Endodermal cell (in vitro differentiated cells): ENCODE measurements around the gene TRIM9. TPM values are rescaled to one million over a fixed set of nuclear protein-coding genes. Genes with fewer than 3 reads are reported as not detected.

Source experiments
- DNase-seq: peaks from one replicate; pipeline ENCODE4 v3.0.0-alpha.2; 2017
- H3K27ac ChIP-seq: 2 replicates; pipeline ENCODE4 v1.5.1; 2013; ENCODE audit warnings: mild to moderate bottlenecking, low read depth, low read length, moderate library complexity
- H3K27me3 ChIP-seq: 2 replicates; pipeline ENCODE4 v1.6.1; 2013; ENCODE audit warnings: mild to moderate bottlenecking, low read length, moderate library complexity; ENCODE audit not compliant: insufficient read depth, control insufficient read depth, poor library complexity, severe bottlenecking
- H3K36me3 ChIP-seq: 2 replicates; pipeline ENCODE4 v1.7.0; 2013; ENCODE audit warnings: mild to moderate bottlenecking, low read length, moderate library complexity; ENCODE audit not compliant: control insufficient read depth, insufficient read depth
- H3K4me1 ChIP-seq: one replicate; pipeline ENCODE4 v1.7.0; 2013; ENCODE audit warnings: low read length; ENCODE audit not compliant: control insufficient read depth, insufficient read depth
- H3K4me3 ChIP-seq: 2 replicates; pipeline ENCODE4 v1.5.1; 2013; ENCODE audit warnings: mild to moderate bottlenecking, low read length, moderate library complexity
- H3K9ac ChIP-seq: 2 replicates; pipeline ENCODE4 v1.6.1; 2013; ENCODE audit warnings: mild to moderate bottlenecking, low read length, moderate library complexity; ENCODE audit not compliant: poor library complexity, severe bottlenecking; ENCODE audit errors: extremely low read depth
- H3K9me3 ChIP-seq: 2 replicates; pipeline ENCODE4 v1.6.1; 2013; ENCODE audit warnings: mild to moderate bottlenecking, low read length, moderate library complexity; ENCODE audit not compliant: control insufficient read depth
- H3K27ac Mint-ChIP-seq: 2 replicates; pipeline ENCODE4 v1.8.0; 2020; ENCODE audit warnings: mixed read lengths
- H3K27me3 Mint-ChIP-seq: 2 replicates; pipeline ENCODE4 v1.8.0; 2021; ENCODE audit warnings: mild to moderate bottlenecking, mixed read lengths; ENCODE audit not compliant: insufficient read depth
- H3K36me3 Mint-ChIP-seq: 2 replicates; pipeline ENCODE4 v1.8.0; 2020; ENCODE audit warnings: low read depth, mixed read lengths
- H3K4me1 Mint-ChIP-seq: 2 replicates; pipeline ENCODE4 v1.8.0; 2020; ENCODE audit warnings: mixed read lengths
- H3K4me3 Mint-ChIP-seq: 2 replicates; pipeline ENCODE4 v1.8.0; 2020; ENCODE audit warnings: mild to moderate bottlenecking, moderate library complexity, mixed read lengths
- H3K9me3 Mint-ChIP-seq: 2 replicates; pipeline ENCODE4 v1.8.0; 2020; ENCODE audit warnings: mild to moderate bottlenecking, mixed read lengths
- CTCF ChIP-seq: fragments of 200-600 bp; sonication (generic); conservative IDR thresholded peaks from 2 replicates; pipeline ENCODE4 v1.5.0; 2021; ENCODE audit warnings: antibody characterized with exemption, mild to moderate bottlenecking
- WGBS, 2 experiments: methylation state at CpG; one replicate each; pipeline versions ENCODE4 v1.1.5 to v1.1.7; 2013; ENCODE audit warnings: missing lambda C conversion rate in 2 of 2, mixed read lengths in 1 of 2; ENCODE audit not compliant: insufficient coverage in 1 of 2, insufficient read length in 1 of 2; 5-methylcytosine and 5-hydroxymethylcytosine counted together
- total RNA-seq, 2 donors: library from RNA; stranded (reverse); fragmentation: NEBNext Ultra II Directional in 1 of 2; extraction: Animal tissue kit (Norgen Biotek cat#: 25700) in 1 of 2; gene quantifications; 2 replicates in 1 of 2; 3 replicates in 1 of 2; pipeline ENCODE4 v1.2.1, GENCODE V29; 2021

TRIM9 gene
- total RNA-seq, 2 donors from 2014 or later, result 0.81 to 0.82 TPM

DNA sequence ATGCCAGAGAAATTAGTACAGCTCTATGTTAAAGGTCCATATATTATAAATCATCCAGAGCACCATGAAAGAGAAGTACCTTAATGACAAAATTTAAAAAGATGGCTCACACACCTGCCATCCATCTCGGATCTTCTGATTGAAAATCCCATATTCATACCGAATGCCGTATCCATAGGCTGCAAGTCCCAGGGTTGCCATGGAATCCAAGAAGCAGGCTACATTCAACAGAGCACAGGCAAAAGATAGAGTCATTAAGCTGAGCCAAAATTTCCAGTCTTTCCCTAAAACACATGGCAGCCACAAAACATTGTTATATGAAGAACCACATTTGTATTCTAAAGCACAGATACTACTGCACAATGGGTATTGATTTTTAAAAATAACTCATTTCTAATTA, 163.3 kb downstream of the TRIM9 start:
- no peak overlapping the region for H3K4me3 ChIP-seq
- Mint-ChIP-seq H3K4me3 (no peak overlapping the region), H3K27ac (no peak overlapping the region), H3K9me3 (no peaks in the 10 kb centered on the region), H3K27me3 (no peaks in the 10 kb centered on the region), H3K4me1 (peaks cover 11% of the 10 kb centered on the region), H3K36me3 (peaks cover 28% of the 10 kb centered on the region)
- no peak overlapping the region for H3K9ac ChIP-seq
- no peaks in the 10 kb centered on the region for H3K36me3 ChIP-seq
- no peaks in the 10 kb centered on the region for H3K27me3 ChIP-seq
- no peaks in the 10 kb centered on the region for H3K4me1 ChIP-seq
- H3K27ac ChIP-seq, result no peak overlapping the region
- WGBS, 2 experiments, result 93 to 100% methylated on average over 1 to 3 of the region's 3 CpGs
- H3K9me3 ChIP-seq, result no peaks in the 10 kb centered on the region
- DNase-seq, result no peak
- no peak for TF ChIP-seq CTCF

- no peak overlapping the region for H3K27ac ChIP-seq
- Mint-ChIP-seq H3K27me3 (no peaks in the 10 kb centered on the region), H3K36me3 (peaks cover 20% of the 10 kb centered on the region), H3K9me3 (no peaks in the 10 kb centered on the region), H3K4me1 (peaks cover 11% of the 10 kb centered on the region), H3K27ac (no peak overlapping the region), H3K4me3 (no peak overlapping the region)
- no peak for DNase-seq
- H3K36me3 ChIP-seq, result no peaks in the 10 kb centered on the region
- H3K4me3 ChIP-seq, result no peak overlapping the region
- no peaks in the 10 kb centered on the region for H3K4me1 ChIP-seq
- WGBS, 2 experiments, result 93 to 95% methylated on average over 2 of the region's 2 CpGs
- no peak for TF ChIP-seq CTCF
- H3K9ac ChIP-seq, result no peak overlapping the region
- H3K9me3 ChIP-seq, result no peaks in the 10 kb centered on the region
- no peaks in the 10 kb centered on the region for H3K27me3 ChIP-seq
Measured at GRCh38 chr14:50929506-50929905, 165.4 kb downstream of the TRIM9 start.

DNA sequence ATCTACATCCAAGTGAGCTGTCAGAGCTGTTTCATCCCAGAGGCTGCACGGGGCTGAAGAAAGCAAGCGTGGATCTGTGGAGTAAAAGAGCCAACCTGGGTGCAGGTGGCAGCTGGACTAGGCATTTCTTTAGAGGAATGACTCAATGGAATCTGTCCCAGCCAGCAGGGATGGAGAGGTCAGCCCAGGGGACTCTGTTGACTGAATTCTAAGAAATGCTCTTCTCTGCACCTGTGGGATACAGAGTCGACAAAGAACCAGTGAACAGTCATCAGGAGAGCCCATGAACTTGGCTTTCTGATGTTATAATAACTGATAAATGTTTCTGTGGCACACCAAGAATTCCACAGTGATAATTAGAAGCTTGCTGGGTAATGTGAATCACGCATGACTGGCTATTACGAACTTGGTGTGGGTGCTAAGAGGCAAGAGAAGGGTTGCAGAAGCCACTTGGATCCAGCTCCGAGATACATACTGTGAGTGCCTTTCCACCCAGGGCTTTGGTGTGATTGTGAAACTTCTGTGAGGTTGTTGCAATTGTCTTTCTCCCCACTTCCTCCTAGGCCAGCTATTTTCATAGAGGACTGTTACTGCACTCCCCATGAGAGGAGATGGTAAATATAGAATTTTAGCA, 166.8 kb downstream of the TRIM9 start:
- H3K9me3 Mint-ChIP-seq, result no peaks in the 10 kb centered on the region
- no peaks in the 10 kb centered on the region for H3K9me3 ChIP-seq
- no peak for TF ChIP-seq CTCF
- H3K4me1 ChIP-seq, result no peaks in the 10 kb centered on the region
- H3K36me3 Mint-ChIP-seq, result peaks cover 20% of the 10 kb centered on the region
- no peak overlapping the region for H3K9ac ChIP-seq
- H3K27me3 ChIP-seq, result no peaks in the 10 kb centered on the region
- peaks cover 11% of the 10 kb centered on the region for H3K4me1 Mint-ChIP-seq
- 89 to 100% methylated on average over 3 to 5 of the region's 6 CpGs for WGBS, 2 experiments
- no peak for DNase-seq
- no peak overlapping the region for H3K27ac Mint-ChIP-seq
- no peak overlapping the region for H3K4me3 Mint-ChIP-seq
- H3K27ac ChIP-seq, result no peak overlapping the region
- H3K27me3 Mint-ChIP-seq, result no peaks in the 10 kb centered on the region
- H3K36me3 ChIP-seq, result no peaks in the 10 kb centered on the region
- H3K4me3 ChIP-seq, result no peak overlapping the region
